IMR-90 (cell line): ENCODE data around the gene TPX2. TPM values are rescaled to one million over a fixed set of nuclear protein-coding genes. Genes with fewer than 3 reads are reported as not detected.

ENCODE experiments used
- ATAC-seq: fragments of 200-7000 bp; cut with Tn5 transposase; 2 replicates; pipeline ENCODE4 v1.9.1; 2020; ENCODE audit warnings: low read depth, mild to moderate bottlenecking, moderate library complexity
- BruUV-seq: library from RNA; stranded (reverse); fragments of 400-500 nt; replicated peaks from 2 replicates; lab custom pipeline; 2021; lab: Mats Ljungman, UMichigan
- CTCF ChIA-PET: fragments of 300-600 bp; formaldehyde crosslinking; extraction: SDS; loops from one replicate; lab custom pipeline; 2021; ENCODE audit warnings: antibody characterized with exemption; lab: Yijun Ruan, JAX
- POLR2A ChIA-PET: fragments of 300-600 bp; sonication (Branson Sonifier 250); formaldehyde crosslinking; loops from one replicate; lab custom pipeline; 2022; ENCODE audit warnings: antibody characterized with exemption; ENCODE audit not compliant: unreplicated experiment; lab: Charles Lee
- DNase-seq: peaks from one replicate; pipeline ENCODE4 v3.0.0; 2013
- H2AFZ ChIP-seq: replicated peaks from 2 replicates; pipeline ENCODE3; 2013; ENCODE audit warnings: low read length, mild to moderate bottlenecking; ENCODE audit not compliant: poor library complexity
- H2AK5ac ChIP-seq: 2 replicates; pipeline ENCODE4 v1.6.1; 2013; ENCODE audit warnings: low read depth, low read length, inconsistent platforms
- H2AK9ac ChIP-seq: replicated peaks from 2 replicates; pipeline ENCODE3; 2013; ENCODE audit warnings: mild to moderate bottlenecking, low read depth, low read length, moderate library complexity; ENCODE audit not compliant: poor library complexity
- H2BK120ac ChIP-seq: 2 replicates; pipeline ENCODE4 v1.6.1; 2013; ENCODE audit warnings: low read depth, low read length, inconsistent platforms
- H2BK15ac ChIP-seq: 3 replicates; pipeline ENCODE4 v1.6.1; 2013; ENCODE audit warnings: low read depth, low read length, inconsistent platforms
- H2BK20ac ChIP-seq: 2 replicates; pipeline ENCODE4 v1.6.1; 2013; ENCODE audit warnings: low read depth, mild to moderate bottlenecking, inconsistent platforms, low read length, moderate library complexity
- H2BK5ac ChIP-seq: 2 replicates; pipeline ENCODE4 v1.6.1; 2013; ENCODE audit warnings: mild to moderate bottlenecking, low read depth, low read length, inconsistent platforms; ENCODE audit not compliant: poor library complexity, severe bottlenecking
- H3K14ac ChIP-seq: replicated peaks from 2 replicates; pipeline ENCODE4 v1.6.1; 2013; ENCODE audit warnings: low read depth, low read length, inconsistent platforms
- H3K18ac ChIP-seq: 2 replicates; pipeline ENCODE4 v1.6.1; 2013; ENCODE audit warnings: low read depth, low read length, control low read depth
- H3K23ac ChIP-seq: 2 replicates; pipeline ENCODE4 v1.6.1; 2013; ENCODE audit warnings: low read depth, low read length, inconsistent platforms
- H3K27ac ChIP-seq: 2 replicates; pipeline ENCODE4 v1.5.1; 2013; ENCODE audit warnings: mild to moderate bottlenecking, control low read depth, low read length; ENCODE audit not compliant: insufficient read depth
- H3K27me3 ChIP-seq: 2 replicates; pipeline ENCODE4 v1.6.1; 2013; ENCODE audit warnings: low read length; ENCODE audit not compliant: control insufficient read depth, insufficient read depth
- H3K36me3 ChIP-seq: 2 replicates; pipeline ENCODE4 v1.6.1; 2013; ENCODE audit warnings: low read length, mixed read lengths; ENCODE audit not compliant: control insufficient read depth, insufficient read depth
- H3K4ac ChIP-seq: 2 replicates; pipeline ENCODE4 v1.6.1; 2013; ENCODE audit warnings: low read depth, low read length, inconsistent platforms
- H3K4me1 ChIP-seq: 2 replicates; pipeline ENCODE4 v1.6.1; 2013; ENCODE audit warnings: low read length, mixed read lengths; ENCODE audit not compliant: control insufficient read depth, insufficient read depth
- H3K4me2 ChIP-seq: 2 replicates; pipeline ENCODE4 v1.6.1; 2013; ENCODE audit warnings: low read depth, mild to moderate bottlenecking, control low read depth, low read length, moderate library complexity
- H3K4me3 ChIP-seq: 2 replicates; pipeline ENCODE4 v1.5.1; 2013; ENCODE audit warnings: low read depth, mild to moderate bottlenecking, control low read depth, low read length, moderate library complexity; ENCODE audit not compliant: insufficient read depth
- H3K56ac ChIP-seq: 2 replicates; pipeline ENCODE4 v1.6.1; 2013; ENCODE audit warnings: low read length, inconsistent platforms; ENCODE audit not compliant: insufficient read depth; ENCODE audit errors: extremely low read depth
- H3K79me1 ChIP-seq, 2 experiments: 2 replicates each; pipeline ENCODE4 v1.6.1; 2013; ENCODE audit warnings: low read length in 2 of 2, inconsistent platforms in 1 of 2, low read depth in 1 of 2
- H3K9ac ChIP-seq: 2 replicates; pipeline ENCODE4 v1.6.1; 2013; ENCODE audit warnings: low read depth, low read length, control low read depth
- H3K9me1 ChIP-seq: 2 replicates; pipeline ENCODE4 v1.6.1; 2013; ENCODE audit warnings: low read length, inconsistent platforms; ENCODE audit not compliant: insufficient read depth
- H3K9me3 ChIP-seq: 2 replicates; pipeline ENCODE4 v1.6.1; 2013; ENCODE audit warnings: low read length; ENCODE audit not compliant: control insufficient read depth, insufficient read depth
- H4K20me1 ChIP-seq: 2 replicates; pipeline ENCODE4 v1.6.1; 2013; ENCODE audit warnings: low read length, inconsistent platforms; ENCODE audit not compliant: insufficient read depth
- H4K5ac ChIP-seq: 2 replicates; pipeline ENCODE4 v1.6.1; 2013; ENCODE audit warnings: mild to moderate bottlenecking, low read depth, low read length, control low read depth
- H4K8ac ChIP-seq, 2 experiments: 2 replicates each; pipeline ENCODE4 v1.6.1; 2013; ENCODE audit warnings: low read depth in 2 of 2, low read length in 2 of 2, control low read depth in 1 of 2, inconsistent platforms in 1 of 2
- H4K91ac ChIP-seq: 2 replicates; pipeline ENCODE4 v1.6.1; 2013; ENCODE audit warnings: low read depth, low read length, inconsistent platforms; ENCODE audit not compliant: insufficient read depth
- CHD1 ChIP-seq: IDR thresholded peaks from 2 replicates; pipeline ENCODE4 v1.6.1; 2012; ENCODE audit warnings: low read depth, low read length, improper control_type of control experiment
- MAZ ChIP-seq: IDR thresholded peaks from 2 replicates; pipeline ENCODE4 v1.6.1; 2012; ENCODE audit warnings: low read depth, mild to moderate bottlenecking, low read length, improper control_type of control experiment, moderate library complexity, borderline replicate concordance
- whole genome bisulfite sequencing, 2 experiments: methylation state at CpG; one replicate each; pipeline versions ENCODE4 v1.1.5 to v1.1.7; 2013; ENCODE audit warnings: missing lambda C conversion rate in 2 of 2; ENCODE audit not compliant: insufficient read length in 1 of 2; ENCODE audit errors: extremely low coverage in 2 of 2; 5-methylcytosine and 5-hydroxymethylcytosine counted together
- dilution Hi-C: fragments of 300-500 bp; cut with HindIII; formaldehyde crosslinking; loops from one replicate; pipeline ENCODE4 v1.14.3; 2018; ENCODE audit warnings: low sequenced_read_pairs; ENCODE audit not compliant: unreplicated experiment
- in situ Hi-C: fragments of 300-500 bp; cut with MboI; formaldehyde crosslinking; loops from 3 replicates; pipeline ENCODE4 v1.14.3; 2019; ENCODE audit warnings: low sequenced_read_pairs, inconsistent platforms, mixed read lengths
- intact Hi-C: fragments of 100-400 bp; cut with micrococcal nuclease; formaldehyde crosslinking; loops from 2 replicates; pipeline ENCODE4 v1.10.0; 2022
- polyA plus RNA-seq, 3 experiments: library from polyadenylated mRNA; depleted of rRNA; stranded (reverse); fragments of >200 nt; gene quantifications; 2 replicates each; pipeline ENCODE4 v1.2.3, GENCODE V29; 2012; ENCODE audit warnings: low replicate concordance in 1 of 3
- total RNA-seq: library from RNA; depleted of rRNA; stranded (reverse); fragments of >200 nt; gene quantifications from 2 replicates; pipeline ENCODE4 v1.2.3, GENCODE V29; 2012

Gene TPX2
- total and polyA plus RNA-seq, 2 of the 4 experiments (the other 2 are of a cell fraction), result 28.5 to 72.2 TPM

GRCh38 chr20:31774408-31774807 lies 35.3 kb downstream of the TPX2 start:
- whole genome bisulfite sequencing, 2 experiments, result no CpG with 5 or more reads among the region's 1 CpG
- H2AK9ac ChIP-seq, result no peak overlapping the region
- CTCF ChIA-PET, result no interaction called here

More at GRCh38 chr20:31774408-31774807, 35.3 kb downstream of the TPX2 start:
- intact Hi-C loops (no loop called here), dilution Hi-C loops (no loop called here), in situ Hi-C loops (no loop called here)
- Histone ChIP-seq H3K23ac (no peak overlapping the region), H2BK5ac (no peak overlapping the region), H3K36me3 (peaks cover 6% of the 10 kb centered on the region), H3K4ac (no peak overlapping the region), H2AFZ (no peak overlapping the region), H3K18ac (no peak overlapping the region), H3K56ac (no peak overlapping the region), H3K27me3 (no peaks in the 10 kb centered on the region), H3K4me1 (no peaks in the 10 kb centered on the region), H4K91ac (no peak overlapping the region), H3K14ac (no peak overlapping the region), H4K5ac (no peak overlapping the region), H3K79me1 (peaks cover 33 to 41% of the 10 kb centered on the region in 2 experiments), H2BK20ac (no peak overlapping the region), H2BK15ac (no peak overlapping the region), H3K9ac (no peak overlapping the region), H3K9me1 (no peaks in the 10 kb centered on the region), H3K4me2 (no peak overlapping the region), H3K9me3 (no peaks in the 10 kb centered on the region), H4K8ac (no peak overlapping the region), H4K20me1 (no peaks in the 10 kb centered on the region), H3K27ac (no peak overlapping the region), H3K4me3 (no peak overlapping the region), H2BK120ac (no peak overlapping the region), H2AK5ac (no peak overlapping the region)
- TF ChIP-seq MAZ, result no peak
- no peak for TF ChIP-seq CHD1
- BruUV-seq, result no TSS peak
- POLR2A ChIA-PET, result no interaction called here
- no peak for ATAC-seq
- DNase-seq, result no peak
